Keratinocyte (primary cell): ENCODE measurements around the gene SSX2.
"Not testable (repeated sequence)": the region's sequence is repeated elsewhere in the genome, so short reads cannot be mapped to it uniquely, and the experiment has no call there.

Source experiments
- EZH2 ChIP-seq: IDR thresholded peaks from one replicate; pipeline ENCODE4 v1.6.1; 2012; ENCODE audit warnings: inconsistent platforms, mild to moderate bottlenecking, low read length, moderate library complexity
- TF ChIP-seq, protein P1 (sequence below), 3 experiments: IDR thresholded peaks in 1 of 3; conservative IDR thresholded peaks in 1 of 3; optimal IDR thresholded peaks in 1 of 3; 2 replicates in 2 of 3; 3 replicates in 1 of 3; pipeline versions ENCODE3 to v1.5.1; 2011; ENCODE audit warnings: low read length in 3 of 3, mild to moderate bottlenecking in 3 of 3, moderate library complexity in 2 of 3, control low read depth in 1 of 3, inconsistent platforms in 1 of 3; ENCODE audit not compliant: insufficient read depth in 2 of 3; ENCODE audit errors: extremely low read depth in 1 of 3

DNA sequence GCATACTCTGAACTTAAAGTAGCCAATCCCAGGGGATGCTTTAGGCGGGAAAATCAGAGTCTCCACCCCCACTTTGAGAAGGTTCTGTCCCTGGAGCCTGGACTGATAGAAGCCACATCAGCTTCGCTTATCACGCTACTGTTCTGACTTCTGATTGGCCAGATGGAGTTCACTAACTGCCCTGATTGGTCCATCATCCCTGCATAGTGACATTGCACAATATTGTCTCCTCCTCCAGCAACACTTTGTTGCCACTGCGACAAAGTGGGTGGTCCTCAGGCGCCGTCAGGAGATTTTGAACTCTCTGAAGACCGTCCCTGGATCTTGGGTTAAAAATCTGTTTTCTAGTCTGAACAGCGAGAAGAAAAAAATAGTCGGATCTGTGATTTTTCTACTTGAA lies 52.2 kb downstream of the SSX2 start, which contains the start of gene SSX7:
- TF ChIP-seq, protein P1, sequence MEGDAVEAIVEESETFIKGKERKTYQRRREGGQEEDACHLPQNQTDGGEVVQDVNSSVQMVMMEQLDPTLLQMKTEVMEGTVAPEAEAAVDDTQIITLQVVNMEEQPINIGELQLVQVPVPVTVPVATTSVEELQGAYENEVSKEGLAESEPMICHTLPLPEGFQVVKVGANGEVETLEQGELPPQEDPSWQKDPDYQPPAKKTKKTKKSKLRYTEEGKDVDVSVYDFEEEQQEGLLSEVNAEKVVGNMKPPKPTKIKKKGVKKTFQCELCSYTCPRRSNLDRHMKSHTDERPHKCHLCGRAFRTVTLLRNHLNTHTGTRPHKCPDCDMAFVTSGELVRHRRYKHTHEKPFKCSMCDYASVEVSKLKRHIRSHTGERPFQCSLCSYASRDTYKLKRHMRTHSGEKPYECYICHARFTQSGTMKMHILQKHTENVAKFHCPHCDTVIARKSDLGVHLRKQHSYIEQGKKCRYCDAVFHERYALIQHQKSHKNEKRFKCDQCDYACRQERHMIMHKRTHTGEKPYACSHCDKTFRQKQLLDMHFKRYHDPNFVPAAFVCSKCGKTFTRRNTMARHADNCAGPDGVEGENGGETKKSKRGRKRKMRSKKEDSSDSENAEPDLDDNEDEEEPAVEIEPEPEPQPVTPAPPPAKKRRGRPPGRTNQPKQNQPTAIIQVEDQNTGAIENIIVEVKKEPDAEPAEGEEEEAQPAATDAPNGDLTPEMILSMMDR (optimal IDR thresholded peaks at IDR 0.05 in 1 of 3, IDR thresholded peaks at IDR 0.05 in 1 of 3, conservative IDR thresholded peaks at IDR 0.05 in 1 of 3; ENCODE audit: extremely low read depth in 1 of 3, insufficient read depth in 2 of 3, low read length in 3 of 3): not testable (repeated sequence)
- not testable (repeated sequence) for TF ChIP-seq EZH2
